GM18858 (cell line): ENCODE measurements around the gene DPY19L1.
"Not testable (repeated sequence)": the region's sequence is repeated elsewhere in the genome, so short reads cannot be mapped to it uniquely, and the experiment has no call there.

Source experiments
- ATAC-seq: cut with Tn5 transposase; IDR thresholded peaks from one replicate; pipeline ENCODE4 v1.9.1; 2021; ENCODE audit not compliant: unreplicated experiment

The DPY19L1 gene

GRCh38 chr7:35035511-35035961, 1.7 kb downstream of the DPY19L1 start:
- peak; percentile 24 for ATAC-seq

- no peak for ATAC-seq
Observed at GRCh38 chr7:35032166-35032565, 5.1 kb downstream of the DPY19L1 start.

- ATAC-seq, result no peak
Observed at GRCh38 chr7:35030848-35031247, 6.4 kb downstream of the DPY19L1 start.

GRCh38 chr7:35029311-35029710, 8.0 kb downstream of the DPY19L1 start:
- ATAC-seq, result no peak

- ATAC-seq, result no peak
Observed at GRCh38 chr7:35026150-35026549, 11.1 kb downstream of the DPY19L1 start.

GRCh38 chr7:35025369-35025870, 11.9 kb downstream of the DPY19L1 start:
- ATAC-seq, result no peak

- ATAC-seq, result no peak
Observed at GRCh38 chr7:35024298-35024697, 13.0 kb downstream of the DPY19L1 start.

- no peak for ATAC-seq
Observed at GRCh38 chr7:35022725-35023124, 14.6 kb downstream of the DPY19L1 start.

- ATAC-seq, result no peak
Observed at GRCh38 chr7:35021445-35021844, 15.8 kb downstream of the DPY19L1 start.

GRCh38 chr7:35019801-35020200, 17.5 kb downstream of the DPY19L1 start:
- no peak for ATAC-seq

- ATAC-seq, result no peak
Observed at GRCh38 chr7:35019179-35019729, 18.0 kb downstream of the DPY19L1 start.

GRCh38 chr7:35015346-35015859, 21.9 kb downstream of the DPY19L1 start:
- no peak for ATAC-seq

GRCh38 chr7:35012160-35012559, 25.1 kb downstream of the DPY19L1 start:
- no peak for ATAC-seq

- no peak for ATAC-seq
Observed at GRCh38 chr7:35011085-35011484, 26.2 kb downstream of the DPY19L1 start.

- no peak for ATAC-seq
Observed at GRCh38 chr7:35007768-35008167, 29.5 kb downstream of the DPY19L1 start.

- no peak for ATAC-seq
Observed at GRCh38 chr7:35004531-35005095, 32.7 kb downstream of the DPY19L1 start.

- ATAC-seq, result no peak
Observed at GRCh38 chr7:35003679-35004303, 33.5 kb downstream of the DPY19L1 start.

GRCh38 chr7:35003177-35003650, 34.1 kb downstream of the DPY19L1 start:
- not testable (repeated sequence) for ATAC-seq

GRCh38 chr7:34998335-34998734, 39.0 kb downstream of the DPY19L1 start:
- ATAC-seq, result not testable (repeated sequence)

GRCh38 chr7:34996423-34997090, 40.7 kb downstream of the DPY19L1 start:
- not testable (repeated sequence) for ATAC-seq

- ATAC-seq, result no peak
Observed at GRCh38 chr7:34995757-34996156, 41.5 kb downstream of the DPY19L1 start.
